DMS153 (cell line): Measurements from ENCODE around the gene NAP1L3.
A peak's percentile ranks its signal among the peaks of the same experiment; 100 is the strongest.

ENCODE experiments used
- DNase-seq: peaks from one replicate; lab custom pipeline; 2025; lab: John Stamatoyannopoulos, UW

Gene NAP1L3

GRCh38 chrX:93673056-93673868, at the start of gene NAP1L3:
Gene NAP1L3 (minus strand): TSS chrX:93673578. CDS start chrX:93673304, 274 bp downstream.
- peak; percentile 48 for DNase-seq

GRCh38 chrX:93711076-93711475, 37.7 kb upstream of the NAP1L3 start:
- DNase-seq, result no peak

GRCh38 chrX:93703701-93704100, 30.3 kb upstream of the NAP1L3 start:
- no peak for DNase-seq

- DNase-seq, result no peak
Observed at GRCh38 chrX:93695981-93696380, 22.6 kb upstream of the NAP1L3 start.

GRCh38 chrX:93673869-93674271, 492 bp upstream of the NAP1L3 start, which contains the start of gene FAM133A:
Gene FAM133A (plus strand): TSS chrX:93674206. CDS start chrX:93709420, 35,214 bp downstream.
- no peak for DNase-seq

GRCh38 chrX:93660575-93660974, 12.8 kb downstream of the NAP1L3 start:
- no peak for DNase-seq

- DNase-seq, result no peak
Observed at GRCh38 chrX:93649381-93649780, 24.0 kb downstream of the NAP1L3 start.

GRCh38 chrX:93637591-93637990, 35.8 kb downstream of the NAP1L3 start:
- no peak for DNase-seq
